K562 (cell line): ENCODE data around the gene MYO1E. TPM values are rescaled to one million over a fixed set of nuclear protein-coding genes. Genes with fewer than 3 reads are reported as not detected.
A peak's percentile ranks its signal among the peaks of the same experiment; 100 is the strongest.

Experiments
- EGR1 ChIP-seq: fragments of 450-650 bp; conservative IDR thresholded peaks from 2 replicates; pipeline ENCODE4 v1.6.1; 2017; ENCODE audit warnings: mild to moderate bottlenecking
- SRSF1 ChIP-seq: fragments of 200-400 bp; formaldehyde crosslinking; IDR thresholded peaks from 2 replicates; pipeline ENCODE4 v1.6.1; 2017; ENCODE audit warnings: mild to moderate bottlenecking, low read depth, low read length, moderate library complexity
- ZNF655 ChIP-seq: fragments of 250-450 bp; sonication (Bioruptor Pico); IDR thresholded peaks from 2 replicates; pipeline ENCODE4 v1.5.0; 2021
- polyA plus RNA-seq, 8 experiments: library from polyadenylated mRNA; depleted of rRNA in 4 of 8; stranded (reverse) in 5 of 8; unstranded in 3 of 8; fragments of >200 nt; fragmentation: Nextera tagmentation in 2 of 8; fragmentation: Illumina TruSeq in 1 of 8; extraction: Ambion mirVana in 2 of 8; extraction: Trizol in 1 of 8; gene quantifications; 2 replicates each; pipeline versions ENCODE4 v1.2.1 to v1.2.3, GENCODE V29; 2011 to 2014; ENCODE audit warnings: inconsistent platforms in 1 of 8, missing spikeins in 1 of 8
- total RNA-seq, 7 experiments: library from RNA; depleted of rRNA in 6 of 7; stranded (reverse); fragments of >200 nt in 6 of 7; fragmentation: Illumina TruSeq in 2 of 7; extraction: Trizol in 2 of 7; gene quantifications; 2 replicates each; pipeline versions ENCODE4 v1.2.1 to v1.2.3, GENCODE V29; 2011 to 2021; ENCODE audit warnings: low replicate concordance in 1 of 7
- TF ChIP-seq, protein P1 (sequence below): fragments of 450-650 bp; IDR thresholded peaks from 2 replicates; pipeline ENCODE4 v1.6.1; 2016; ENCODE audit warnings: mild to moderate bottlenecking, moderate library complexity

Gene MYO1E
- total and polyA plus RNA-seq, 9 of the 15 experiments (the other 6 are each of a cell fraction or from before 2014, with no cell fraction given): under 0.01 to 0.44 (median 0.01) TPM; not detected in 6

DNA sequence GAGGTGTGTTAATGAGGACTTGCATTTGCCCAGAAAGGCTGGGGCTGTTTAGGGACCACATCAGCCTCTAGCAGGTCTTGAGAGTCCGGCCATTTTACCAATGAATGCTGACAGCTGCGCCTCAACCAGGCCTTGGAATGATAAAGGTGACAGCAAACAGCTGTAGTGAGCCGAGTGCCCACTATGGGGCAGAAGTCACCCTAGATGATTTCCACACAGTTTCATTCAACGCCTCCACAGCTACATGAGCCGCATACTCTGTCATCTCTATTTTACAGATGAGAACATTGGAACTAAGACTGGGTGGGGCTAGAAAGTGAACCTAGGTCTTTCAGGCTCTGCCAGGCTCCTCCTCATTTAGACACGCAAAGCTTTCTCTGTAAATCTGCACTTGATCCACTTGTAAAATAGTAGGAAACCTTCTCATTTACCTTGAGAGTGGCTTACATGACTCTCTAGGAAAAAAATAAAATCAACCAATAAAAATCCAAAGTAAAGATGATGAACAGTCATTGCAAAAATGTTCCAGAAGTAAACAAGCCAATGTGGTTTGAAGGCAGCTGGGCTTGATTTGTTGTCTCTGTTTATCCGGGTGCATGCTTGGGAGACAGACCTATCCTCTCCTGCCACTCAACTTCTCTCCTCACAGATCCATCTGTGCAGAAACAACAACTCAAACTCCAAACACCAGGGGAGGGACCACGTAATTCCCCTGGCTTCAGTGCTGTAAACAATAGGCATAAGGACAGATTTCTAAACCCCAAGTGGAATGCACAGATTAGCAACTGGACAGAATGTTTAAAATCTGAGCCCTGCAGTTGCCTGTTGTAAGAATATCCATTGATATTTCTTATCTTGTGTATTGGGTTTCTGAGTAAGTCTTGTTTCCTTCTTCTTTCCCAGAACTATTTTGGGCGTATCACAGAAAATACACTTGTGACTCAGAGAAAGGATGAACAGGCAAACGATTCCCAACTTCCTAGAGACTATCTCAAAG, 197.5 kb downstream of the MYO1E start (continued):
- TF ChIP-seq, protein P1, sequence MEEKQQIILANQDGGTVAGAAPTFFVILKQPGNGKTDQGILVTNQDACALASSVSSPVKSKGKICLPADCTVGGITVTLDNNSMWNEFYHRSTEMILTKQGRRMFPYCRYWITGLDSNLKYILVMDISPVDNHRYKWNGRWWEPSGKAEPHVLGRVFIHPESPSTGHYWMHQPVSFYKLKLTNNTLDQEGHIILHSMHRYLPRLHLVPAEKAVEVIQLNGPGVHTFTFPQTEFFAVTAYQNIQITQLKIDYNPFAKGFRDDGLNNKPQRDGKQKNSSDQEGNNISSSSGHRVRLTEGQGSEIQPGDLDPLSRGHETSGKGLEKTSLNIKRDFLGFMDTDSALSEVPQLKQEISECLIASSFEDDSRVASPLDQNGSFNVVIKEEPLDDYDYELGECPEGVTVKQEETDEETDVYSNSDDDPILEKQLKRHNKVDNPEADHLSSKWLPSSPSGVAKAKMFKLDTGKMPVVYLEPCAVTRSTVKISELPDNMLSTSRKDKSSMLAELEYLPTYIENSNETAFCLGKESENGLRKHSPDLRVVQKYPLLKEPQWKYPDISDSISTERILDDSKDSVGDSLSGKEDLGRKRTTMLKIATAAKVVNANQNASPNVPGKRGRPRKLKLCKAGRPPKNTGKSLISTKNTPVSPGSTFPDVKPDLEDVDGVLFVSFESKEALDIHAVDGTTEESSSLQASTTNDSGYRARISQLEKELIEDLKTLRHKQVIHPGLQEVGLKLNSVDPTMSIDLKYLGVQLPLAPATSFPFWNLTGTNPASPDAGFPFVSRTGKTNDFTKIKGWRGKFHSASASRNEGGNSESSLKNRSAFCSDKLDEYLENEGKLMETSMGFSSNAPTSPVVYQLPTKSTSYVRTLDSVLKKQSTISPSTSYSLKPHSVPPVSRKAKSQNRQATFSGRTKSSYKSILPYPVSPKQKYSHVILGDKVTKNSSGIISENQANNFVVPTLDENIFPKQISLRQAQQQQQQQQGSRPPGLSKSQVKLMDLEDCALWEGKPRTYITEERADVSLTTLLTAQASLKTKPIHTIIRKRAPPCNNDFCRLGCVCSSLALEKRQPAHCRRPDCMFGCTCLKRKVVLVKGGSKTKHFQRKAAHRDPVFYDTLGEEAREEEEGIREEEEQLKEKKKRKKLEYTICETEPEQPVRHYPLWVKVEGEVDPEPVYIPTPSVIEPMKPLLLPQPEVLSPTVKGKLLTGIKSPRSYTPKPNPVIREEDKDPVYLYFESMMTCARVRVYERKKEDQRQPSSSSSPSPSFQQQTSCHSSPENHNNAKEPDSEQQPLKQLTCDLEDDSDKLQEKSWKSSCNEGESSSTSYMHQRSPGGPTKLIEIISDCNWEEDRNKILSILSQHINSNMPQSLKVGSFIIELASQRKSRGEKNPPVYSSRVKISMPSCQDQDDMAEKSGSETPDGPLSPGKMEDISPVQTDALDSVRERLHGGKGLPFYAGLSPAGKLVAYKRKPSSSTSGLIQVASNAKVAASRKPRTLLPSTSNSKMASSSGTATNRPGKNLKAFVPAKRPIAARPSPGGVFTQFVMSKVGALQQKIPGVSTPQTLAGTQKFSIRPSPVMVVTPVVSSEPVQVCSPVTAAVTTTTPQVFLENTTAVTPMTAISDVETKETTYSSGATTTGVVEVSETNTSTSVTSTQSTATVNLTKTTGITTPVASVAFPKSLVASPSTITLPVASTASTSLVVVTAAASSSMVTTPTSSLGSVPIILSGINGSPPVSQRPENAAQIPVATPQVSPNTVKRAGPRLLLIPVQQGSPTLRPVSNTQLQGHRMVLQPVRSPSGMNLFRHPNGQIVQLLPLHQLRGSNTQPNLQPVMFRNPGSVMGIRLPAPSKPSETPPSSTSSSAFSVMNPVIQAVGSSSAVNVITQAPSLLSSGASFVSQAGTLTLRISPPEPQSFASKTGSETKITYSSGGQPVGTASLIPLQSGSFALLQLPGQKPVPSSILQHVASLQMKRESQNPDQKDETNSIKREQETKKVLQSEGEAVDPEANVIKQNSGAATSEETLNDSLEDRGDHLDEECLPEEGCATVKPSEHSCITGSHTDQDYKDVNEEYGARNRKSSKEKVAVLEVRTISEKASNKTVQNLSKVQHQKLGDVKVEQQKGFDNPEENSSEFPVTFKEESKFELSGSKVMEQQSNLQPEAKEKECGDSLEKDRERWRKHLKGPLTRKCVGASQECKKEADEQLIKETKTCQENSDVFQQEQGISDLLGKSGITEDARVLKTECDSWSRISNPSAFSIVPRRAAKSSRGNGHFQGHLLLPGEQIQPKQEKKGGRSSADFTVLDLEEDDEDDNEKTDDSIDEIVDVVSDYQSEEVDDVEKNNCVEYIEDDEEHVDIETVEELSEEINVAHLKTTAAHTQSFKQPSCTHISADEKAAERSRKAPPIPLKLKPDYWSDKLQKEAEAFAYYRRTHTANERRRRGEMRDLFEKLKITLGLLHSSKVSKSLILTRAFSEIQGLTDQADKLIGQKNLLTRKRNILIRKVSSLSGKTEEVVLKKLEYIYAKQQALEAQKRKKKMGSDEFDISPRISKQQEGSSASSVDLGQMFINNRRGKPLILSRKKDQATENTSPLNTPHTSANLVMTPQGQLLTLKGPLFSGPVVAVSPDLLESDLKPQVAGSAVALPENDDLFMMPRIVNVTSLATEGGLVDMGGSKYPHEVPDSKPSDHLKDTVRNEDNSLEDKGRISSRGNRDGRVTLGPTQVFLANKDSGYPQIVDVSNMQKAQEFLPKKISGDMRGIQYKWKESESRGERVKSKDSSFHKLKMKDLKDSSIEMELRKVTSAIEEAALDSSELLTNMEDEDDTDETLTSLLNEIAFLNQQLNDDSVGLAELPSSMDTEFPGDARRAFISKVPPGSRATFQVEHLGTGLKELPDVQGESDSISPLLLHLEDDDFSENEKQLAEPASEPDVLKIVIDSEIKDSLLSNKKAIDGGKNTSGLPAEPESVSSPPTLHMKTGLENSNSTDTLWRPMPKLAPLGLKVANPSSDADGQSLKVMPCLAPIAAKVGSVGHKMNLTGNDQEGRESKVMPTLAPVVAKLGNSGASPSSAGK: no peak
- TF ChIP-seq ZNF655 (CRISPR knock-in tag) (no peak), SRSF1 (no peak), EGR1 (0 out of 2 replicates have a peak, but pooled peaks have one; percentile 24)
